ENCODE results near the gene LIN37. TPM values are rescaled to one million over a fixed set of nuclear protein-coding genes. Genes with fewer than 3 reads are reported as not detected.

Gene LIN37
- total and polyA plus RNA-seq, 2 experiments from 2014 or later = 4.3 to 6.8 TPM

- Mint-ChIP-seq H3K9me3 (no peaks in the 10 kb centered on the region), H3K4me3 (peak overlapping the region; percentile 83), H3K27me3 (ENCODE audit: insufficient read depth, low read depth, poor library complexity) (peaks cover 5% of the 10 kb centered on the region), H3K4me1 (peaks cover 10% of the 10 kb centered on the region), H3K36me3 (ENCODE audit: low read depth) (peaks cover 36% of the 10 kb centered on the region), H3K27ac (peak overlapping the region; percentile 98)
- DNase-seq (ENCODE audit: low spot score) (peak; percentile 99), ATAC-seq (peak; percentile 75)
- H2AFZ ChIP-seq = peak overlapping the region; percentile 78; the same call in 1 of the 2 replicates
- H3K4me2 ChIP-seq = peak overlapping the region; percentile 91
- peak overlapping the region; percentile 96 for H3K27ac ChIP-seq (ENCODE audit: low read depth)
- H3K36me3 ChIP-seq (ENCODE audit: insufficient read depth) = peaks cover 4% of the 10 kb centered on the region; the same call in 1 of the 2 replicates
- peak; percentile 82 for TF ChIP-seq POLR2AphosphoS5 (IDR thresholded peaks at IDR 0.05; ENCODE audit: low read depth)
- TF ChIP-seq ETS1 (IDR thresholded peaks at IDR 0.05) = peak; percentile 12; the same call in 1 of the 2 replicates
- TF ChIP-seq REST (IDR thresholded peaks at IDR 0.05; ENCODE audit: unreplicated experiment) = no peak
- TF ChIP-seq EZH2phosphoT487 (IDR thresholded peaks at IDR 0.05; ENCODE audit: unreplicated experiment) = no peak
- TF ChIP-seq JUNB (IDR thresholded peaks at IDR 0.05; ENCODE audit: unreplicated experiment) = no peak
- TF ChIP-seq NANOG (IDR thresholded peaks at IDR 0.05; ENCODE audit: borderline replicate concordance) = no peak
- TF ChIP-seq ZNF331 (CRISPR knock-in tag; IDR thresholded peaks at IDR 0.05; ENCODE audit: low read depth) = no peak
- TF ChIP-seq CTCF (conservative IDR thresholded peaks at IDR 0.05; ENCODE audit: low read depth in 2 of 2) = no peak; a peak in 1 of 4 replicates
- 0 out of 2 replicates have a peak, but pooled peaks have one; percentile 25 for TF ChIP-seq CREB1 (CRISPR knock-in tag; IDR thresholded peaks at IDR 0.05; ENCODE audit: low read depth)
- TF ChIP-seq ZNF114 (CRISPR knock-in tag; IDR thresholded peaks at IDR 0.05) = peak; percentile 87; the same call in 1 of the 2 replicates
- TF ChIP-seq EZH2 (IDR thresholded peaks at IDR 0.05; ENCODE audit: low read depth, unreplicated experiment) = no peak
- TF ChIP-seq STAT1 (IDR thresholded peaks at IDR 0.05; ENCODE audit: unreplicated experiment) = no peak
- TF ChIP-seq ZNF462 (CRISPR knock-in tag; IDR thresholded peaks at IDR 0.05) = no peak
- H4K20me1 ChIP-seq (replicated peaks; ENCODE audit: insufficient read depth) = no peaks in the 10 kb centered on the region; the same call in 1 of the 2 replicates
- H3K79me2 ChIP-seq (replicated peaks; ENCODE audit: insufficient read depth) = no peaks in the 10 kb centered on the region
- no peaks in the 10 kb centered on the region for H3K9me2 ChIP-seq (ENCODE audit: insufficient read depth)
- peaks cover 4% of the 10 kb centered on the region; the same call in 1 of the 2 replicates for H3K4me1 ChIP-seq (ENCODE audit: insufficient read depth)
- H3F3A ChIP-seq (replicated peaks; ENCODE audit: low read depth) = peaks cover 10% of the 10 kb centered on the region
- H3K27me3 ChIP-seq (ENCODE audit: insufficient read depth) = no peaks in the 10 kb centered on the region
- H3K4me3 ChIP-seq = peak overlapping the region; percentile 96
Measured at GRCh38 chr19:35740423-35741202, 7.8 kb upstream of the LIN37 start.

Measured in GM23338 (cell line).